Middle frontal gyrus (tissue), 1 donor: Measurements from ENCODE around the gene ABCC4.
"Not testable (repeated sequence)": the region's sequence is repeated elsewhere in the genome, so short reads cannot be mapped to it uniquely, and the experiment has no call there.

Experiments
- DNase-seq: peaks from one replicate; pipeline ENCODE4 v3.0.0-alpha.2; 2015; ENCODE audit warnings: low spot score; ENCODE audit errors: extremely low spot score

Gene ABCC4

GRCh38 chr13:95300625-95301182, 547 bp downstream of the ABCC4 start:
- no peak for DNase-seq

- no peak for DNase-seq
These were observed 2.2 kb downstream of the ABCC4 start for GRCh38 chr13:95298971-95299621.

GRCh38 chr13:95298169-95298965, 2.9 kb downstream of the ABCC4 start:
- DNase-seq = no peak

GRCh38 chr13:95296326-95296925, 4.8 kb downstream of the ABCC4 start:
- no peak for DNase-seq

GRCh38 chr13:95295026-95295425, 6.2 kb downstream of the ABCC4 start:
- DNase-seq = no peak

- no peak for DNase-seq
These were observed 8.6 kb downstream of the ABCC4 start for GRCh38 chr13:95292622-95293021.

- not testable (repeated sequence) for DNase-seq
These were observed 11.3 kb downstream of the ABCC4 start for GRCh38 chr13:95289901-95290300.

GRCh38 chr13:95289020-95289444, 12.2 kb downstream of the ABCC4 start:
- no peak for DNase-seq

- DNase-seq = no peak
These were observed 16.8 kb downstream of the ABCC4 start for GRCh38 chr13:95284436-95284835.

GRCh38 chr13:95279016-95279415, 22.2 kb downstream of the ABCC4 start:
- DNase-seq = no peak

GRCh38 chr13:95276037-95276505, 25.2 kb downstream of the ABCC4 start:
- DNase-seq = no peak

- DNase-seq = no peak
These were observed 25.8 kb downstream of the ABCC4 start for GRCh38 chr13:95275322-95276036.

GRCh38 chr13:95273592-95274132, 27.6 kb downstream of the ABCC4 start:
- DNase-seq = not testable (repeated sequence)

- not testable (repeated sequence) for DNase-seq
These were observed 29.2 kb downstream of the ABCC4 start for GRCh38 chr13:95272076-95272475.

- no peak for DNase-seq
These were observed 31.5 kb downstream of the ABCC4 start for GRCh38 chr13:95269756-95270155.

- not testable (repeated sequence) for DNase-seq
These were observed 32.7 kb downstream of the ABCC4 start for GRCh38 chr13:95268343-95269065.

GRCh38 chr13:95267662-95268342, 33.4 kb downstream of the ABCC4 start:
- no peak for DNase-seq

GRCh38 chr13:95264225-95264624, 37.0 kb downstream of the ABCC4 start:
- DNase-seq = no peak

GRCh38 chr13:95262837-95263384, 38.3 kb downstream of the ABCC4 start:
- DNase-seq = no peak
